ENCODE data around the gene SLC25A14.

SLC25A14 gene

GRCh38 chrX:130385520-130385919 is 45.8 kb downstream of the SLC25A14 start, which contains the start of gene GPR119:
Gene GPR119, minus strand, starts transcription at chrX:130385674. Its CDS starts 227 bp downstream, at chrX:130385447.
- no peak for DNase-seq

DNA sequence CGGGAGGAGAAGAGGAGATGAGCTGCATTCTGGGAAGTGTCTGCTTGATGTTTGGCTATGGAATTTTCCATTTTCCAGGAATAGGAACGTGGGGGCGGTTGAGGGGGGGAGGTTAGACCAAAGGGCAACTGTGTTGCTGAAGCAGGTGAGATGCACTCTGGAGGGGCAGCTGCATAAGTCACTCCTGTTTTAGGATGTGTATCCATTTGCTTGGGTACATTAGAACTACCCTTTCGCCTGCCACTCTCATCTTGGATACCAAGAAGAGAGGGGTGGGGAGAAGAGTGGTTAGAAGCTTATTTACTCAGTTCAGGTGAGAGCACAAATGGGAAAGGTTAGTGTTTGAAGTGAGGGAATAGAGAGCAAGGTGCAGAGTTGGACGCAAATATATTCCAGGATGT is 46.7 kb downstream of the SLC25A14 start:
- no peak for DNase-seq

DNA sequence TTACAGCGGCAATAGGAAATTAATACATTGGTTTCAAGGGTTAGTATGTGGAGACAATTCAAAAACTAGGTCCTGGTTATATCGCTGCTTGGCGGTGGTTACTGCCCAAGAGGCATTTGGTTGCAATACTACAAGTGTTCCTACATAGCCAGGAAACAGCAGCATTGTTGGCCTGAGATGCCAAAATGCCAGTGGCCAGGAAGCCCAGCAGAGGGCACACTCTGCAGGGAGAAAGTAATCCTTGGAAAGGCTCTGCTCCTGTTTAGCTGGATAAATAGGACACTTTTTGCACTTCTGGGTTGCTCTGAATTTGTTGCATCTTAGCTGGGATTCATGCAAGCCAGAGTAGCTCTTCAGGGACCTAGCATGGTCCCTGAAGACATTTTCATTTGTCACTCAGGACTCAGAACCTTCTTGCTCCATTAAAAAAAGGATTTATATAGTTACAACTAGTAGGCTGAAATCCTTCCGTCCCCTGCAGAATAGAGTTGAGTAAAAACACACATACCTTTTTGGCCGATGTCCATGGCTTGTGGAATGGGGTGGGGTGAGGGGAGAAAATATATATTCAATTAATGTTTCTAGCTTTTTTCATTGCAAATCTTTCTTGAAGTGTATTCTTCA is 53.8 kb downstream of the SLC25A14 start:
- peak; percentile 2 for DNase-seq

DNA sequence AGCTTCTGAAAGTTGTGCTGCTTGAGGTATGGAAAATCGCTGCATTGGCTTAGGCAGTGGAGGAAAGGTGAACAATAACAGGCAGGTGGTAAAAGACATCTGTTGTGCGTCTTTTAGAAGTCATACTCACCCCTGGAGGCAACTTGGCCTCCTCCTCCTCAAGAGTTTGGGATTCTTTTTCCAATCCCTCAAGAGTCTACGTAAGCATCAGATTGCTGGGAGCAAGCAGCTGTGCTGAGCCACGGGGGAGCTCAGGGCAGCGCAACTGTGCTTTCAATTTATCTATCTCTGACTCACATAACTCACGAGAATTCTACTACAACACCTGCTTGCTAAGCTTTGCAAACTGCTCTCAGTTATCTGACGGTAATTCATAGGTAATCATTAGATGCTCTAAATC is 55.6 kb downstream of the SLC25A14 start:
- no peak for DNase-seq

GRCh38 chrX:130401415-130402207 is 61.9 kb downstream of the SLC25A14 start, which contains the start of gene RBMX2:
Gene RBMX2, plus strand, starts transcription at chrX:130401987. Its CDS starts 46 bp downstream, at chrX:130402033.
- peak; percentile 8 for DNase-seq

- DNase-seq = no peak
These were observed 62.5 kb downstream of the SLC25A14 start for GRCh38 chrX:130402208-130402684.

GRCh38 chrX:130413415-130413814 is 73.7 kb downstream of the SLC25A14 start:
- DNase-seq = no peak

- no peak for DNase-seq
These were observed 75.1 kb downstream of the SLC25A14 start for GRCh38 chrX:130414800-130415199.

DNA sequence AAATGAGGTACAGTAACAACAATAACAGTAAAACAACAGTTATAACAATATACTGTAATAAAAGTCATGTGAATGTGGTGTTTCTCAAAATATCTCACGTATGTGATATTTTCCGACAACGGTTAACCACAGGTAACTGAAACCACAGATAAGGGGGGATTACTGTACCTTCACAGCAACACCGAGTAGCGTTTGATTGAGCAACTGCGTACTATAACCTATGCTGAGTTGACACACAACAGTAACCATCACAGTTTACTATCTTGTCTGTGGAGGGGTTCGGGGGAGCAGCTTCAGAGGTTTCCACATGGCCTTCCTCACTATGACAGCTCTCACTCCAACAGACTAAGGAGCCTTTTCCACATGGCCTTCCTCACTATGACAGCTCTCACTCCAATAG is 75.5 kb downstream of the SLC25A14 start:
- DNase-seq = no peak

- DNase-seq = no peak
These were observed 77.1 kb downstream of the SLC25A14 start for GRCh38 chrX:130416785-130417184.

DNA sequence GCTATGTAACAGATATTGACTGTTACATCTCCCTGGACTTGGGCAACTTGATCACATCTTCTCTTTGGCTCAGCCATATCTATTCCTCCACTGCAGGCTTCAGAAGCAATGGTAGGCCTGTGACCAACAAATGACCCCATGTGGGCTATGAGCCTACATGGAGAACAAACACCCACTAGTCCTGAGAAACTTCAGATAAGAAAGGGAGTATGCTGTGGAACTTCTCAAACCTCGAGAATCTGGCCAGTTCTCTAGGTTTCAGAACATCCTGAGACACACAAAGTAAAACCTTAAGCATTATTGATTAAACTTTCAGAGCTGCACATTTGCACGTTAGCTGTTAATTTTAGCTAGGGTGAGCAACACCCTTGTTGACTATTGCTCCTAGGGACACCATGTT is 78.3 kb downstream of the SLC25A14 start:
- no peak for DNase-seq

DNA sequence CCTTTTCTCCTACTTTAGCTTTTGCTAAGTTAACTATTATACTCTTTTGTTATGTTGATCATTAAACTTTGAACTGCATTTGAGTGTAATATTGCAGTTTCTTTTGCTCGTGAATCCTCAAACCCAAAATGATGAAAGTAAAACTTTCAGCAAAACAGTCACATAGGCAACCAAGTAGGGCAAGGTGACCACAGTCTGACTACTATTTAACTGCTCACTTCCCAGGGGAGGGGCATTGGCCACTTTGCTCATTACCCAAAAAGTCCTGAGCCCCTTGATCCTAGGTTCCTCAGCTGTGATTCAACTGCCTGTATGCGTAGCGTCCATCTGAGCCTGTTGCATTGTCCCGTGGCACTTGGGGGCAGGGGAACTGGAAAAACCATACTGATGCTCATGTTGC is 79.0 kb downstream of the SLC25A14 start:
- DNase-seq = no peak

- DNase-seq = no peak
These were observed 79.5 kb downstream of the SLC25A14 start for GRCh38 chrX:130419263-130419662.

All from NCI-H1417 treated with DMSO at 0.1 percent for 48 hours (cell line).